Memory B cell (primary cell): ENCODE results near the gene CDC25A.
"Not testable (repeated sequence)": the region's sequence is repeated elsewhere in the genome, so short reads cannot be mapped to it uniquely, and the experiment has no call there.

Source experiments
- ATAC-seq: fragments of 150-1000 bp; cut with Tn5 transposase; 2 replicates; pipeline ENCODE4 v1.10.0; 2021; ENCODE audit warnings: low read depth, mild to moderate bottlenecking, moderate library complexity
- DNase-seq, 2 donors: peaks; one replicate each; pipeline ENCODE4 v3.0.0; 2022; ENCODE audit warnings: low spot score in 2 of 2
- H3K27ac Mint-ChIP-seq: one replicate; pipeline ENCODE4 v1.8.0; 2022; ENCODE audit warnings: mild to moderate bottlenecking, moderate library complexity, mixed read lengths
- H3K27me3 Mint-ChIP-seq: one replicate; pipeline ENCODE4 v1.8.0; 2022; ENCODE audit warnings: mixed read lengths
- H3K36me3 Mint-ChIP-seq: one replicate; pipeline ENCODE4 v1.8.0; 2022; ENCODE audit warnings: mild to moderate bottlenecking, mixed read lengths
- H3K4me1 Mint-ChIP-seq: one replicate; pipeline ENCODE4 v1.8.0; 2022; ENCODE audit warnings: mixed read lengths
- H3K4me3 Mint-ChIP-seq: one replicate; pipeline ENCODE4 v1.8.0; 2022; ENCODE audit warnings: mild to moderate bottlenecking, moderate library complexity, mixed read lengths
- H3K9me3 Mint-ChIP-seq: one replicate; pipeline ENCODE4 v1.8.0; 2022; ENCODE audit warnings: mixed read lengths

The CDC25A gene

GRCh38 chr3:48215019-48215418, 26.8 kb upstream of the CDC25A start:
- Mint-ChIP-seq H3K27ac (no peak overlapping the region), H3K36me3 (no peaks in the 10 kb centered on the region), H3K4me1 (peaks cover 4% of the 10 kb centered on the region), H3K4me3 (no peak overlapping the region), H3K9me3 (no peaks in the 10 kb centered on the region), H3K27me3 (no peaks in the 10 kb centered on the region)
- DNase-seq (no peak), ATAC-seq (no peak)

GRCh38 chr3:48214225-48214624, 26.0 kb upstream of the CDC25A start:
- Mint-ChIP-seq H3K9me3 (no peaks in the 10 kb centered on the region), H3K4me1 (peaks cover 4% of the 10 kb centered on the region), H3K4me3 (no peak overlapping the region), H3K27me3 (no peaks in the 10 kb centered on the region), H3K36me3 (no peaks in the 10 kb centered on the region), H3K27ac (no peak overlapping the region)
- DNase-seq (no peak), ATAC-seq (no peak)

GRCh38 chr3:48211776-48212175, 23.6 kb upstream of the CDC25A start:
- H3K27me3 Mint-ChIP-seq, H3K36me3 Mint-ChIP-seq, H3K4me3 Mint-ChIP-seq, H3K9me3 Mint-ChIP-seq, DNase-seq, ATAC-seq, H3K27ac Mint-ChIP-seq, H3K4me1 Mint-ChIP-seq: not testable (repeated sequence)

- H3K36me3 Mint-ChIP-seq, H3K9me3 Mint-ChIP-seq, H3K4me1 Mint-ChIP-seq, H3K4me3 Mint-ChIP-seq, ATAC-seq, H3K27ac Mint-ChIP-seq, DNase-seq, H3K27me3 Mint-ChIP-seq: not testable (repeated sequence)
These were observed 22.3 kb upstream of the CDC25A start for GRCh38 chr3:48210534-48210933.

GRCh38 chr3:48209445-48209844, 21.2 kb upstream of the CDC25A start:
- ATAC-seq (no peak), DNase-seq (no peak)
- Mint-ChIP-seq H3K27me3 (no peaks in the 10 kb centered on the region), H3K4me3 (no peak overlapping the region), H3K9me3 (no peaks in the 10 kb centered on the region), H3K27ac (no peak overlapping the region), H3K36me3 (no peaks in the 10 kb centered on the region), H3K4me1 (no peaks in the 10 kb centered on the region)

GRCh38 chr3:48208076-48208475, 19.9 kb upstream of the CDC25A start:
- ATAC-seq (no peak), DNase-seq (no peak)
- Mint-ChIP-seq H3K27ac (no peak overlapping the region), H3K27me3 (no peaks in the 10 kb centered on the region), H3K4me1 (no peaks in the 10 kb centered on the region), H3K9me3 (no peaks in the 10 kb centered on the region), H3K36me3 (no peaks in the 10 kb centered on the region), H3K4me3 (no peak overlapping the region)

GRCh38 chr3:48202632-48203031, 14.4 kb upstream of the CDC25A start:
- Mint-ChIP-seq H3K36me3 (no peaks in the 10 kb centered on the region), H3K27me3 (no peaks in the 10 kb centered on the region), H3K9me3 (no peaks in the 10 kb centered on the region), H3K27ac (no peak overlapping the region), H3K4me3 (no peak overlapping the region), H3K4me1 (no peaks in the 10 kb centered on the region)
- no peak for ATAC-seq
- no peak for DNase-seq

- H3K4me1 Mint-ChIP-seq, result peaks cover 12% of the 10 kb centered on the region
- no peak overlapping the region for H3K27ac Mint-ChIP-seq
- no peaks in the 10 kb centered on the region for H3K27me3 Mint-ChIP-seq
- DNase-seq, result no peak
- ATAC-seq, result no peak
- H3K9me3 Mint-ChIP-seq, result no peaks in the 10 kb centered on the region
- H3K4me3 Mint-ChIP-seq, result no peak overlapping the region
- no peaks in the 10 kb centered on the region for H3K36me3 Mint-ChIP-seq
These were observed 10.9 kb upstream of the CDC25A start for GRCh38 chr3:48199117-48199516.

GRCh38 chr3:48196611-48197010, 8.4 kb upstream of the CDC25A start:
- peaks cover 15% of the 10 kb centered on the region for H3K4me1 Mint-ChIP-seq
- no peaks in the 10 kb centered on the region for H3K36me3 Mint-ChIP-seq
- H3K27ac Mint-ChIP-seq, result no peak overlapping the region
- no peak overlapping the region for H3K4me3 Mint-ChIP-seq
- H3K27me3 Mint-ChIP-seq, result no peaks in the 10 kb centered on the region
- DNase-seq (no peak), ATAC-seq (no peak)
- H3K9me3 Mint-ChIP-seq, result no peaks in the 10 kb centered on the region

- no peaks in the 10 kb centered on the region for H3K36me3 Mint-ChIP-seq
- H3K4me3 Mint-ChIP-seq, result no peak overlapping the region
- no peaks in the 10 kb centered on the region for H3K27me3 Mint-ChIP-seq
- peak; percentile 23 to 30 for DNase-seq
- peak; percentile 38 for ATAC-seq
- peaks cover 15% of the 10 kb centered on the region for H3K4me1 Mint-ChIP-seq
- H3K27ac Mint-ChIP-seq, result no peak overlapping the region
- H3K9me3 Mint-ChIP-seq, result no peaks in the 10 kb centered on the region
These were observed 6.3 kb upstream of the CDC25A start for GRCh38 chr3:48194446-48195071.

- H3K36me3 Mint-ChIP-seq, result no peaks in the 10 kb centered on the region
- H3K27me3 Mint-ChIP-seq, result peaks cover 7% of the 10 kb centered on the region
- DNase-seq, result no peak
- H3K4me3 Mint-ChIP-seq, result no peak overlapping the region
- no peak overlapping the region for H3K27ac Mint-ChIP-seq
- no peaks in the 10 kb centered on the region for H3K9me3 Mint-ChIP-seq
- ATAC-seq, result no peak
- H3K4me1 Mint-ChIP-seq, result peaks cover 18% of the 10 kb centered on the region
These were observed 2.7 kb upstream of the CDC25A start for GRCh38 chr3:48190911-48191310.

- Mint-ChIP-seq H3K4me3 (peak overlapping the region; percentile 1), H3K27ac (no peak overlapping the region), H3K27me3 (peaks cover 7% of the 10 kb centered on the region), H3K36me3 (no peaks in the 10 kb centered on the region), H3K4me1 (peaks cover 16% of the 10 kb centered on the region), H3K9me3 (no peaks in the 10 kb centered on the region)
- no peak for DNase-seq
- ATAC-seq, result no peak
These were observed 1.1 kb upstream of the CDC25A start for GRCh38 chr3:48189321-48189720.

- Mint-ChIP-seq H3K27ac (peak overlapping the region; percentile 85), H3K4me1 (peaks cover 11% of the 10 kb centered on the region), H3K36me3 (no peaks in the 10 kb centered on the region), H3K9me3 (no peaks in the 10 kb centered on the region), H3K4me3 (peak overlapping the region; percentile 94), H3K27me3 (peaks cover 7% of the 10 kb centered on the region)
- ATAC-seq (peak; percentile 2), DNase-seq (peak; percentile 18 to 40)
These were observed 495 bp downstream of the CDC25A start for GRCh38 chr3:48187579-48188265.

GRCh38 chr3:48187301-48187578, 977 bp downstream of the CDC25A start:
- Mint-ChIP-seq H3K27me3 (peaks cover 7% of the 10 kb centered on the region), H3K4me3 (peak overlapping the region; percentile 82), H3K27ac (no peak overlapping the region), H3K36me3 (no peaks in the 10 kb centered on the region), H3K4me1 (peaks cover 11% of the 10 kb centered on the region), H3K9me3 (no peaks in the 10 kb centered on the region)
- no peak for DNase-seq
- no peak for ATAC-seq

GRCh38 chr3:48186631-48187300, 1.5 kb downstream of the CDC25A start:
- H3K4me1 Mint-ChIP-seq, result peaks cover 11% of the 10 kb centered on the region
- peak overlapping the region; percentile 82 for H3K4me3 Mint-ChIP-seq
- ATAC-seq (no peak), DNase-seq (no peak)
- H3K27me3 Mint-ChIP-seq, result peaks cover 7% of the 10 kb centered on the region
- no peaks in the 10 kb centered on the region for H3K9me3 Mint-ChIP-seq
- no peak overlapping the region for H3K27ac Mint-ChIP-seq
- H3K36me3 Mint-ChIP-seq, result no peaks in the 10 kb centered on the region
